Stimulated activated CD4-positive, alpha-beta T cell treated with anti-CD3 and anti-CD28 coated beads, Interleukin-4, amount 100 ng/mL, for 24 hours (primary cell): Measurements from ENCODE around the gene MICALL1.

Experiments used
- DNase-seq: peaks from one replicate; pipeline ENCODE4 v3.0.0-alpha.2; 2020

The MICALL1 gene

DNA sequence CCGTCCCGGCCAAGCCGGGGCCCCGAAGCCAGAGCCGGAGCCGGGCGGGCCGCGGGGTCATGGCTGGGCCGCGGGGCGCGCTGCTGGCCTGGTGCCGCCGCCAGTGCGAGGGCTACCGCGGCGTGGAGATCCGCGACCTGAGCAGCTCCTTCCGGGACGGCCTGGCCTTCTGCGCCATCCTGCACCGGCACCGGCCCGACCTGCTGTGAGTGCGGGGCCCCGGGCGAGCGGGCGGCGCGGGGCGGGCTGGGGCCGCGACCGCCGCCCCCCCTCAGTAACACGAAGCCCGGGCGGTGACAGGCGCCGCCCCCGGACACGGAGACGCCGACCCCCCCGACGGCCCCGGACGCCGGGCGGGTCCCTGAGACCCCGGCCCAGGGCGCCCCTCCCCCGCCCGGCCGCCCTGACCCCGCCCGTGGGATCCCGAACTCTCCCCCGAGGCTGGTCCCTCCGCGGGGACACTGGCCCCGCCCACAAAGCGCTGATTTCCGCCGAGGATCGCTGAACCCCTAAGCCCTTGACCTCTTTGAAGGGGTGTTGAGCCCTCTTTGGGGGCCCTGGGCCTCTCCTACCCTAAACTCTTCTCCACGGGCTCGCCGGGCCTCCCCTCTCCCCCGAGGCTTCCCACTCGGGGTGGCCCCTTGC, 389 bp downstream of the MICALL1 start:
- peak; percentile 29 for DNase-seq

DNA sequence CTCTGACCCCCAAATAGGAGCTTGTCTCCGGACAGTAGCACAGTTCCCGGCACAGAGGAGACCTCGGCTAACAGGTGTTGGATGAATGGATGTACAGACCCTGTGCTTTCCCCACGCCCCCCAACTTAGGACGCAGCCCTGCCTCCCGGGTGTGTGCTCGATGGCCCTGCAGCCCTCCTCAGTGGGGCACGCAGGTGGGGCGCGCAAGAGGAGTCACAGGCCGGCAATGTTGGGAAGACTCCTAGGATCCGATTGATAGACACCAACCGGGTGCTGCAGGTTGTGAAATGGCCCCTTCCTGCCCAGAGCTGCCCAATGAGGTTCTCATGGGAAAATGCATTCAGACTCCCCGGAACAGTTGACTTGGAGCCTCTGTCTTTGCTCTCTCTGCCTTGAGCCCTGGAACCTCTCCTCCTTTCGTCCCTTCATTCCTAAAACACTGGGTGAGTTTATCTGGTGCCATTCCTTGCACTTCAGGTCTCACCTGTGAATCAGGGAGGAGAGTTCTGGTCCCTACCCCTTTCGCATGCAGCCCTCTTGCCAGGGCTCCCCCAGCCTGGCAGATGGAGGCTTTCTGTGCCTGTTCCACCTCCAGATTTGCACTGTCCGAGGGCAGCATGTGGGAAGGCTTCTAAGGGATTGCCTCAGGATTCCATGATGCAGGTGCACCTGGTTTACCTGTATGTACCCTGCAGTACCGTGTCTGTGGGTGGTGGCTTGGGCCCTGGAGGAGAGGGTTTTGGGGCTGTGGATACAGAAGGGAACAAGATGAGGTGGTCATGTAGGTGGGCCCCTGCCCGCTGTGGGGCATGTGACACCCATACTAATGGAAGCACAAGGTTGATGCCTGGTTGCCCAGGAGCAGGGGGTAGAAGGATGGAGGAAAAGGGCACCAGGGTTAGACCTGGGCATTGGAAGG, 1.2 kb downstream of the MICALL1 start:
- DNase-seq, result no peak

DNA sequence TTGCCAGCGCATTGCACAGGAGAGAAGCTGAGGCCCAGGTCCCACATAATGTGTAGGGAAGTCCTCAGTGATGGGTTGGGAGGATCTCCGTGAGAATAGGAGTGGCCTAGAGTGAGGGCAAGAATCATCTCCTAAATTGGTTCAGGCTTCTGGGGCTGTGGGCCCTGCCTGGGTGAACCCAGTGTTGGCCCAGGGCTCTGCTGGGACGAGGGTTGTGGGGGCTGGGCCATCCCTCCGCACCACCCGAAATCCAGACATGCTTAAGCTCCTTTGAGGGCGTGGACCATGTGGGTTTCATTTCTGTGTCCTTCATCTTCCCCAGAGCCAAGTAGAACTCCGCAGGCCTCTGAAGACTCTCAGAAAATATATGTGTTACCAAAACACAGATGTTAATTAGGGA, 3.7 kb downstream of the MICALL1 start:
- DNase-seq, result no peak

DNA sequence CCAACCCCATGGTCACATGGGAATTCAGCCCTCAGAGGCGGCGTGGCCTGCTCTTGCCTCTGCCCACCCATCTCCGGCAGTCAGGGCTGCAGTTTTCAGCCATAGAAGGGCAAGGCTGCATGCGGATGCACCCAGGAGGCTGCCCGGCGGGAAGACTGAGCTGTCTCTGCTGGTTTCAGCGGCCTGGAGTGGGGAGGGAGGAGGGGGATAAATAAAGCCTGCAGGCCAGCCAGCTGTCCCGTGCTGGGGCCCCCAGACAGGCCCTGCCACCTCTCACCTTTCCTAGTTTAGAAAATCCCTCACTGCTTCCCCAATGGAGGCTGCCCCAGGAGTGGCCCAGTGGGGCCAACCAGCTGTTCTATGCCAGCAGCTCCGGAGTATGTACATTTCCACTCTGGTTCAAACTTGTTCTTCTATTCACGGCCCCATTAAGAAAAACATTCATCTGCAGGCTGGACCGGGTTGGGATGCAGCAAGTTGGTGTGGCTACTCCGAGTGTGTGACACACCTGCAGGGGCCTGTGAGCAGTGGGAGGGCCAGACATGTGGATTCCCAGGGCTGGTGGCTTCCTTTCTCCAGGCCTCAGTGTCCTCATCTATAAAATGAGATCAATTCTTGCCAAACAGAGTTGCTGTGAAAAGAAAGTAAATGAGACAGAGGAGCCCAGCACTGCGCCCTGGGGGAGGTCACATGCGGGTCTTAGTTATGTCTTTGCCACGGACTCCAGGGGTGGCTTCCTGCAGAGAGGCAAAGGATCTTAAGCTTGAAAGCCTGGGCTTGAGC, 5.0 kb downstream of the MICALL1 start:
- DNase-seq, result no peak

DNA sequence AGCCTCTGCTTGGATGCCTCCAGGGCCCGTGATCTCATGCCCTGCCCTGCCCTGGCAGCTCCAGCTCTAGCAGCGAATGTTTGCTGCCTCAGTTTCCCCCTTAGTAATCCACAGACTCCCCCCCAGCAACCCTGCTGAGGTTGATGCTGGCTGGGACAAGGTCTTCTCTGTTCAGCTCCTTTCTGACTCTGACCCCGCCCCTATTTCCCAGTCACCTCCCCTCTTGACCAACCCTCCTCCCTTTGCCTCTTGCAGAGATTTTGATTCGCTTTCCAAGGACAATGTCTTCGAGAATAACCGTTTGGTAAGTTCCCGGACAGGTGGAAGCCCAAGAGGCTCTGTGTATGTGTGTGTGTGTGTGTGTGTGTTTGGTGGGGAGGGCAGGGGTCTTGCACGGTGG, 5.6 kb downstream of the MICALL1 start:
- no peak for DNase-seq

DNA sequence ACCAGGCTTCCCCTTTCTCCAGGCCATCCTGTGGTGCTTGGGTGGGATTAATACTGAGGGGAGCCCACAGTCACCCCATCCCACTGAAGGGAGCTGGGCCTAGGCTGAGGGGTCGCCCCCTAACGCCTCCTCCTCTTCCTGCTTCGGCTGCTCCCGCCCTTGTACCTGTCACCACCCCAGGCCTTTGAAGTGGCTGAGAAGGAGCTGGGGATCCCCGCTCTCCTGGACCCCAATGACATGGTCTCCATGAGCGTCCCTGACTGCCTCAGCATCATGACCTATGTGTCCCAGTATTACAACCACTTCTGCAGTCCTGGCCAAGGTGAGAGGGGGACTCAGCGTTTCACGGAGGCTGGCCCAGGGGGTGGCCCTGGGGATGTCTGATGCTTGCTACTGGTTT, 6.1 kb downstream of the MICALL1 start:
- DNase-seq, result no peak

DNA sequence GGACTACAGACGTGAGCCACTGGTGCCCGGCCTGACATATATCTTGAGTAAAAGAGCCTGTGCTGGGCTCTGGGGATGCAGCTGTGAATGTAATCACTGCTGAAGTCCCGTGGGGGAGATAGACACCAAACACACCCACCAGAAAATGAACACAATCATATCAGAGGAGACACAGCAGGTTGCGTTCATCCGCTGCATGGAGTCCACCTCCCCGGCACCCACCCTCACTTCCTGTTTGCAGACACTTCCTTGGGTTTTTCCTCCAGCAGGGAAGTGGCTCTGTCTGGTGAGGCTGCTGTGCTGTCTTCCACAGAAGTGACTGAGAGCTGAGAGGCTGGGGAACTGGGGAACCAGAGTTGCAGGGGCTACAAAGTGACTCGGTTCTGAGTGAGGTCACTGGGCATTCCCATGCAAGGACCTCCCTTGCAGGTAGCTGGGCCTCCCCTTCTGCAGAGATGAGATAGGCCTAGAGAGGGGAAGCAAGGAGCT, 7.2 kb downstream of the MICALL1 start:
- DNase-seq, result no peak

DNA sequence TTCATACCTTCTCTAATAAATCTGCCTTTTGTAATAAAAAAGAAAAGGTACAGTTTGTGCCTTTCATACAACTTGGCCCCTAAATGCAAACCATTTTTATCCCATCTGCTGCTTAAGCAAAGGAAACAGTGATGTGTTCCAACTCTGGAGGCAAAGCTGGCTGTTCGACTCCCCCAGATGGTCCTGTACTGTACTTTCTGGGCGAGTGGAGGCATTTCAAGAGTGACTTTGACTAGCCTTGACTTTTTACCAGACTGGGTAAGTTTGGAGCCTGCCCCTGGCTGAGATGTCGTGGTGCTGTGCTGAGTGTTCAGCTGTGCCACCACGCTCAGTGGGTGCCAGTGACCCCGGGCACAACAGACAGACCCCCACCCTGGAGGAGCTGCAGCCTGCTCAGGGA, 10.2 kb downstream of the MICALL1 start:
- no peak for DNase-seq

DNA sequence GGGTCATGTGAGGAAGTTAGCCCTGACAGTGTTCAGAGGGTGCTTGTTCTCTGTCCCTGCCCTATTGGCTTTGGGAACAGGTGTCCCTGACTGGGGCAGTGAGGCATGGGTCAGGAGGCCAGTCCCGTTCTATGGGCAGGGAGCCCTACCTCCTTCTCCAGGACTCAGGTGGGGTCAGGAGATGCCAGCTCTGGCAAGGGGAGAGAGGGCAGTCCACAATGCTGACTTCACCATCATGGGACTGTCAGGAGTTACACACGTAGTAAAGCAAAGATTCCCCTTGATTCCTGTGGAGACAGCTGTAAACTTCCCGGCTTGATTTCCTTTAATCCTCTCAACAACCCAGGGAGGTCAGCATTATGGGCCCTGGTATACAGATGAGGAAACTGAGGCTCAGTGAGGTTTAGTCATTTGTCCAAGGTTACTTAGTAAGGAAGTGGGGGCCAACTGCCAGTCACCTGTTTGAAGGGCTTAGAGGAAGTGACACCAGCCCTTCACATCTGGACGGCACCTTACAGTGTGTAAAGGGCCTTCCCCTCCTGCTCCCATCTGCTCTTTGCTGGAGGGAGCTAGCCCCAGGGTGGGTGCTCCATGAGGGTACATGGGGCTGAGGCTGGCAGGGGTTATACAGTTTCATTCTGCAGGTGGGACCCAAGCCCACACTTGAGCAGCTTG, 11.9 kb downstream of the MICALL1 start:
- no peak for DNase-seq

DNA sequence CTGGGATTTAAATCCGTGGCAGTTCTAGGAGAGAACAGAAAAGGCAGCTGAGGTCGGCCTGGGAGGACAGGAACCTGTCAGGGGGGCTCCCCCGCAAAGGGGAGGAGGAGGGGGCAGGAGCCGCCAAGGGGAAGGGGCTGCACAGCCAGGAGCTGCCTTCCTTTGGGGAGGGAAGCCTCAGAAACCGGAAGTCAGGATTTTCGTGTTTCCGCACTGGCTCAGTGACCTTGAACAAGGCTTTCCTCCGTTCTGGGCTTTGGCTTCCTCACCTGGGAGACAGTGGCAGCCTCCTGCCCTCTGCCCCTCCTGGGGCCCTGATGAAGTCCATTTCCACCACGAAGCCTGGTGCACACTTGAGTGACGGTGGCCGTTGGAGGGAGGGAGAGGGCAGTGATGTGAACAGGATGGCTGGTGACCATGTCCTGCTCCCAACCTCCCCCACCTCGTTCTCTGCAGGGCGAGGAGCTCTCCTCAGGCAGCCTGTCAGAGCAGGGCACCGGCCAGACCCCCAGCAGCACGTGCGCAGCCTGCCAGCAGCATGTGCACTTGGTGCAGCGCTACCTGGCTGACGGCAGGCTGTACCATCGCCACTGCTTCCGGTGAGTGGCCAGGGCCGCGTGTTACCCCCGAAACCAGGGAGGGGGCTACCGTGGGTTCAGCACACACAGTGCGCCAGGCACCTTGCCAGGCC, 12.6 kb downstream of the MICALL1 start:
- no peak for DNase-seq

DNA sequence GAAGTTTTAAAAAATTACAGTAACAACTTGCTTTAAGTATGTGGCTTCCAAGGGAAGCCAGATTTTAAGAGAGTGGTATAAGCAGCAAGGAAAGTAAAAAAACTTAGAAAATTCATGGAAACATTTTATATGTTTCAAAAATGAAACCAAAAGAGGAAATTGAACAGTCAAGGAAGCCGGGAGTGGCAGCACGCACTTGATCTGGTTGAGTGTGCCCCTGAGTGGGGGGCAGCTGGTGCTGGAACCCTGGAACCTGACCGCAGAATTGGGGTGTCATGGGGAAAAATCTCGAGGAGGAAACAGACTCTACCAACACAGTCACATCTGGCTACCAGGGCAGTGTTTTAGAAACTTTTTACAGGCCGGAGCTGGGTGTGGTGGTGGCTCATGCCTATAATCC, 14.0 kb downstream of the MICALL1 start:
- DNase-seq, result no peak

DNA sequence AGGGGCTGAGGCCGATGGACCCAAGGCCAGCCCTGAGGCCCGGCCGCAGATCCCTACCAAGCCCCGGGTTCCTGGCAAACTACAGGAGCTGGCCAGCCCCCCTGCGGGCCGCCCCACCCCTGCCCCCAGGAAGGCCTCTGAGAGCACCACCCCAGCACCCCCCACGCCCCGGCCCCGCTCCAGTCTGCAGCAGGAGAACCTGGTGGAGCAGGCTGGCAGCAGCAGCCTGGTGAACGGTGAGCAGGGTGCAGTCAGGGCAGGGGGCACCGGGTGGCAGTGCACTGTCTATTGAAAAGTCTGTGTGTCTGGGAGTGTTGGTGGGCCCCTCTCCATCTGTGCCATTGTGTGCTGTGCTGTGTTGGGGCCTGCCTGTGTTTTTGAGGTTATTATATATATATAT, 16.1 kb downstream of the MICALL1 start:
- no peak for DNase-seq

DNA sequence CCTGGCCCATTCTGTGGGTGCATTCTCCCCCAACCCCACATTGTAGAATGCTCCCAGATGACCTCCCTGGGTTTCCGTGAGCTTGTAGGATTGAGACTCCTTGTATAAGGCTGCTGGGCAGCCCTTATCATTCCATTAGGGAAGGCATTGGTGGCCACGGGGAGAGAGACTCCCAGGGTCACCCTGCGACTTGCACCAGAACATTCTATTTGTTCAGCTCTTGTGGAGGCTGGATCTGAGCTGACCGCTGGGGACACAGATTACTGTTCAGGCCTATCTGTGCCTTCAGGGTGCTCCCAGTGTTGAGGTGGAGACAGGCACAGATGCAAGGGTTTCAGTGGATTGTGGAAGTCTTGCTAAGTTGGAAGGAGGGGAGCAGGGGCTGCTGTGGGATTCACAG, 17.8 kb downstream of the MICALL1 start:
- no peak for DNase-seq

DNA sequence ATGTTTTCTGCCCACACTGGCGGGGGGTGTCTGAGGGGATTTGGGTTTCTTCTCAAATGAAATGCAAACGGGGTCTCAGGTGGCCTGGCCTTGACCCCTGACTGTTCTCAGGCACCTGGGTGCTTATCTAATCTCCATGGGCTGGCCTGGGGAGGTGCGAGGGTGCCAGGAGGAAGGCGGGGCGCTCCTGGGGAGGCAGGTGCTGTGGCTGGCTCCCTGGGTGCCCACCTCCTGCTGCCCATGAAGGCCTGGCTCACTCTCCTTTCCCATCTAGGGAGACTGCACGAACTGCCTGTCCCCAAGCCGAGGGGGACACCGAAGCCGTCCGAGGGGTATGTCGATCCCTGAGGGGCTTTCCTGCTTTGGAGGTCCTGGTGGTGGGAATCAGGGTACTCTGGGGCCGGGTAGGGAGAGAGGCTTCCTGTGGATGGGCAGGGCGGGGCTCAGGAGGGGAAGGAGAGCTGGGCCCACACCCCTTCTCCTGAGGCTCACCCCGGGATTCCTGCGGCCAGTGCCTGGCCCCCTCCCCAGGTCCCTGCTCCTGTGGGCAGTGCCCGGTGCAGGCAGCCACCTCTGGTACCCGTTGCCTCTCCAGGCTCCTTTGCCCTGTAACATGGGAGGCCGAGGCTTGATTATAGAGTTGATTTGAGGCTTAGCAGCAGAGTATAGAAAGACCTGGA, 18.4 kb downstream of the MICALL1 start:
- DNase-seq, result no peak

DNA sequence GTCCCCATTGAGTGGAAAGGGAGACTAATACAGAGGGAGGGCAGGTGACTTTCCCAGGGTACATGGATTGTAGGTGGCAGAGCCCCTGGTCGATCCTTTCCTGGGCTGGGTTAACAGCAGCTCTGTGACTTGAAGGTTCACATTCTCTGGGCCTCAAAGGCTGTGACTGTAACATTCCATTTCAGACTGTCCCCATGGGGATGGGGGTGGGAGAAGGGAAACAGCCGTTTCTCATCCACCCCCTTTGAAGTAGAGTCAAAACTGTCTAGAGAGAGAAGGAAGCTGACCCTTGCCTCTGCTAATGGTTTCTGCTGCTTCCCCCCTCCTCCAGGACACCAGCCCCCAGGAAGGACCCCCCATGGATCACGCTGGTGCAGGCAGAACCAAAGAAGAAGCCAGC, 19.2 kb downstream of the MICALL1 start:
- no peak for DNase-seq

DNA sequence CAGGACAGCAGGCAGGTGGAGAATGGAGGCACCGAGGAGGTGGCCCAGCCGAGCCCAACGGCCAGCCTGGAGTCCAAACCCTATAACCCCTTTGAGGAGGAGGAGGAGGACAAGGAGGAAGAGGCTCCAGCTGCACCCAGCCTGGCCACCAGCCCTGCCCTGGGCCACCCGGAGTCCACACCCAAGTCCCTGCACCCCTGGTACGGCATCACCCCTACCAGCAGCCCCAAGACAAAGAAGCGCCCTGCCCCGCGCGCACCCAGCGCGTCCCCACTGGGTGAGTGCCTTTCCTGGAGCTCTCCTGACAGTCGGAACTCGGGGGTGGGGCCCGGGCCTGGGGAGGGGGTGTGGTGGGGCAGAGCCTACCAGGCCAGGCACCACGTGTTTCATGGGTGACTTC, 19.7 kb downstream of the MICALL1 start:
- no peak for DNase-seq

DNA sequence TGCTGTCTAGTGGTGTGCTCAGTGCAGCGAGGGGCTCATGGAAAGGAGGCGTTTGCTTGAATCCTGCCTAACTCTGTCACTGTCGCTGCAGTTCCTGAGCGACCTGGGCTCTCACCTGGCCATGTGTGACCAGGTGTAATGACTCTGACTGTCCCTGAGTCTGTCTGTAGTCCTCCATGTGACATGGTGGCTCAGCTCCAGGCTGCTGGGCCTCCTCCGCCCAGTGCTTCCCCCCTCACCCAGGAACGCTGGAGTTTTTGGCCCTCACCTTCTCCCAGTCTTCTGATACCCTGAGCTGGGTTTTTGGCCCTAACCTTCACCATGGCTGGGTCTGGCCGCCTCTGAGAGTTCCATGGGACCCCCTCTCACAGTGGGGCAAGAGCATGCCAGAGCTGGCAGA, 20.3 kb downstream of the MICALL1 start:
- DNase-seq, result no peak

DNA sequence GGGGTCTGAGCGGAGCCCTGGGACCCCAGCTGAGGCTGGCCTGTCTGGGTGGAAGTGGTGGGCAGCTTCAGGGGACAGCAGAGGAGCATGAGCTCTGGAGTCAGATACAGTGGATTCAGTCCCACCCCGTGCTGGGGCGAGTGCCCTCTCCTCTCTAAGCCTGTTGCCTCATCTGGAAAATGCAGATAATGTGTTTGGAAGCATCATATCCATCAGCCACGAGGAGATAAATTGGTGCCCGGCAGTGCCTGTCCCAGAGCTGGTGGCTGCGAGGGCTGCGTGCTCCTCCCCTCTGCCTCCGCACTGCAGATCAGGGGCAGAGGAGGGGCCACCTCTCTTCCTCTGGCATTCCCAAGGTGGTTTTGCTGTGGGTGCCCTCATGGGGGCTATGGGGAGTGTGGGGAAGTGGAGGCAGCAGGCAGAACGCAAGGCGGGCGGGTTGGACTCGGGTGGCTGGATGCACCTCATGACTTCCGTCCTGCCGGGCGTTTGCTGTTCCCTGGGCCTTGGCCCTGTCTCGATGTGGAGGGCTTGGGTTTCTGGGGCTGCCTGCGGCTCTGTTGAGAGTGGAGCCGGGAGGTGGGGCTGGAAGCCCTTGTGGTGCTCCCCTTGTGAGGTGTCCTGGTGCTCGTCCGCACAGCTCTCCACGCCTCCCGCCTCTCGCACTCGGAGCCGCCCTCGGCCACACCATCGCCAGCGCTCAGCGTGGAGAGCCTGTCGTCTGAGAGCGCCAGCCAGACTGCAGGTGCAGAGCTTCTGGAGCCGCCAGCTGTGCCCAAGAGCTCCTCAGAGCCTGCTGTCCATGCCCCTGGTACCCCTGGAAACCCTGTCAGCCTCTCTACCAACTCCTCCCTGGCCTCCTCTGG, 20.9 kb downstream of the MICALL1 start:
- DNase-seq, result no peak

DNA sequence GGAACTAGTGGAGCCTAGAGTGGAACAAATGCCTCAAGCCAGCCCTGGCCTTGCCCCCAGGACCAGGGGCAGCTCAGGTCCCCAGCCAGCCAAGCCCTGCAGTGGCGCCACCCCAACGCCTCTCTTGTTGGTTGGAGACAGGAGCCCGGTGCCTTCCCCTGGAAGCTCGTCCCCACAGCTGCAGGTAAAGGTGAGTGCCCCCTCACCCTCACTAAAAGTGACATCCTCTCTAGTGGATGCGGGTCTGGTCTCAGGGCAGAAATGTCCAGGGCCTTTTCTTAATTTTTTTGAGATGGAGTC, 21.5 kb downstream of the MICALL1 start:
- no peak for DNase-seq

DNA sequence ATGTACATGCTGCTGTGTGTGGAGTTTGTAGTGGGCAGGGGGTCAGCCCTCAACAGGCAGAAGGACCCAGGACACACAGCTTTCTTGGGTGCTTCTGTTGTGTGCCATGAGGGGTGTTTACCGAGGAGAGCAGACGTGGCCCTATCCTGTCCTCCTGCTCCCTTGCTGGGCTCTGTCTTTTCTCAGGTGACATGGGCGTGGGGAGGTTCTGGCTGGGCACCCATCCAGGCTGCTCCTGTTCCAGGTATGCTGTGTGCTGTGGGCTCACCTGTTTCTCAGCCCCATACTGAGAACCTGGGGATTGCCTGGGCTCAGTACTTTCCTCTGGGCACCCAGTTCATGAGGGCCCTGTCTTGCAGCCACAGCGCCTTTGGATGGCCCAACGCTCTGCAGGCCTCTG, 23.3 kb downstream of the MICALL1 start:
- no peak for DNase-seq
